SK-N-SH treated with all-trans-retinoic acid at 6 μM for 48 hours (cell line): ENCODE data around the gene OR5W2.
"Not testable (repeated sequence)": the region's sequence is repeated elsewhere in the genome, so short reads cannot be mapped to it uniquely, and the experiment has no call there.

ENCODE experiments used
- ATAC-seq: fragments of 200-7000 bp; cut with Tn5 transposase; 3 replicates; pipeline ENCODE4 v1.9.1; 2020; ENCODE audit warnings: mild to moderate bottlenecking, moderate library complexity
- ZFP3 ChIP-seq: fragments of 250-450 bp; sonication (Bioruptor Pico); IDR thresholded peaks from 2 replicates; pipeline ENCODE4 v1.5.0; 2020; ENCODE audit warnings: mild to moderate bottlenecking, moderate library complexity
- ZFP30 ChIP-seq: fragments of 450-650 bp; formaldehyde crosslinking; IDR thresholded peaks from 2 replicates; pipeline ENCODE4 v1.5.0; 2022; ENCODE audit warnings: mild to moderate bottlenecking, moderate library complexity
- TF ChIP-seq, protein P1 (sequence below): fragments of 250-450 bp; sonication (Bioruptor Pico); IDR thresholded peaks from 2 replicates; pipeline ENCODE4 v1.8.0; 2020; ENCODE audit warnings: mild to moderate bottlenecking, moderate library complexity, borderline replicate concordance
- TF ChIP-seq, protein P2 (sequence below): fragments of 250-450 bp; sonication (Bioruptor Pico); IDR thresholded peaks from 2 replicates; pipeline ENCODE4 v1.8.0; 2021; ENCODE audit warnings: low read depth, mild to moderate bottlenecking, moderate library complexity, borderline replicate concordance

The OR5W2 gene

DNA sequence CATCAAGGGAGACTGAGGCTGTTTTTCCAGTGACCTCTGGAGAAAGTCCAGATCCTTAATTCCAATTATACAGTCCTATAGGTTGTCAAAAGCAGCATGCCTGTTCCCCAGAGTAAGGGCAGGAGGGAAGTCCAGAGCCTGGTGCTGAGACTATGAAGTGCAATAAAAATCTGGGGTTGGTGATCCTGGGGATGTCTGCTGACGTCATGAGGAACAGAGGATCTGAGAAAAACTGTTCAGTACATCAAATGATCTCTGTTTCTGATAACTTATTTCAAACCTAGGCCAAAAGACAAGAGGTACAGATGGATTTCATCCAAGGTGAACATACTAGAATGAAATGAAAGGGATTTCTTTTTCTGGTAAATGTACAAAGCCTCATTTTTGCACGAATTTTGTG lies 12.1 kb downstream of the OR5W2 start:
- no peak for TF ChIP-seq ZFP30 (CRISPR knock-in tag)
- no peak for ATAC-seq

DNA sequence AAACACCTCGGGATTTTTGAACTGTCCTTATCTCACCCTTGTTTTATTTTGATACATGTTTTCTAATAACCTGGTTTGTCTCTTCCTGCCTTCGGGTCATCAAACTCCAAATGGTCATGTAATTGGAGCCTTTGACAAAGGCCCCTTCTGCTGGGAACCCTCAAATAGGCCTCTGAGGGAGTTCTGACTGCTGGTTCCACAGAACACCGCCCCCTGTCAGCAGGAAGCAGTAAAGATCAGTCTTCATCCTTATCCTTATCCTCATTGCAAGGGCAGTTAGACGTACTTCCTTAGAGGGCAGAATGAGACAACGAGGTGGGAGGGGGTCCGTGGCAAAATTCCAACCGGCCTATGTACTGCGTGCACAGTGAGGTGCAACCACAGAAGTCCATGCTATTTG lies 19.2 kb downstream of the OR5W2 start:
- no peak; the same call in 2 of the 3 replicates for ATAC-seq
- TF ChIP-seq, protein P1, sequence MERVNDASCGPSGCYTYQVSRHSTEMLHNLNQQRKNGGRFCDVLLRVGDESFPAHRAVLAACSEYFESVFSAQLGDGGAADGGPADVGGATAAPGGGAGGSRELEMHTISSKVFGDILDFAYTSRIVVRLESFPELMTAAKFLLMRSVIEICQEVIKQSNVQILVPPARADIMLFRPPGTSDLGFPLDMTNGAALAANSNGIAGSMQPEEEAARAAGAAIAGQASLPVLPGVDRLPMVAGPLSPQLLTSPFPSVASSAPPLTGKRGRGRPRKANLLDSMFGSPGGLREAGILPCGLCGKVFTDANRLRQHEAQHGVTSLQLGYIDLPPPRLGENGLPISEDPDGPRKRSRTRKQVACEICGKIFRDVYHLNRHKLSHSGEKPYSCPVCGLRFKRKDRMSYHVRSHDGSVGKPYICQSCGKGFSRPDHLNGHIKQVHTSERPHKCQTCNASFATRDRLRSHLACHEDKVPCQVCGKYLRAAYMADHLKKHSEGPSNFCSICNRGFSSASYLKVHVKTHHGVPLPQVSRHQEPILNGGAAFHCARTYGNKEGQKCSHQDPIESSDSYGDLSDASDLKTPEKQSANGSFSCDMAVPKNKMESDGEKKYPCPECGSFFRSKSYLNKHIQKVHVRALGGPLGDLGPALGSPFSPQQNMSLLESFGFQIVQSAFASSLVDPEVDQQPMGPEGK (CRISPR knock-in tag): no peak
- TF ChIP-seq ZFP3 (CRISPR knock-in tag): no peak
- TF ChIP-seq, protein P2, sequence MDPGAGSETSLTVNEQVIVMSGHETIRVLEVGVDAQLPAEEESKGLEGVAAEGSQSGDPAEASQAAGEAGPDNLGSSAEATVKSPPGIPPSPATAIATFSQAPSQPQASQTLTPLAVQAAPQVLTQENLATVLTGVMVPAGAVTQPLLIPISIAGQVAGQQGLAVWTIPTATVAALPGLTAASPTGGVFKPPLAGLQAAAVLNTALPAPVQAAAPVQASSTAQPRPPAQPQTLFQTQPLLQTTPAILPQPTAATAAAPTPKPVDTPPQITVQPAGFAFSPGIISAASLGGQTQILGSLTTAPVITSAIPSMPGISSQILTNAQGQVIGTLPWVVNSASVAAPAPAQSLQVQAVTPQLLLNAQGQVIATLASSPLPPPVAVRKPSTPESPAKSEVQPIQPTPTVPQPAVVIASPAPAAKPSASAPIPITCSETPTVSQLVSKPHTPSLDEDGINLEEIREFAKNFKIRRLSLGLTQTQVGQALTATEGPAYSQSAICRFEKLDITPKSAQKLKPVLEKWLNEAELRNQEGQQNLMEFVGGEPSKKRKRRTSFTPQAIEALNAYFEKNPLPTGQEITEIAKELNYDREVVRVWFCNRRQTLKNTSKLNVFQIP (CRISPR knock-in tag): no peak

DNA sequence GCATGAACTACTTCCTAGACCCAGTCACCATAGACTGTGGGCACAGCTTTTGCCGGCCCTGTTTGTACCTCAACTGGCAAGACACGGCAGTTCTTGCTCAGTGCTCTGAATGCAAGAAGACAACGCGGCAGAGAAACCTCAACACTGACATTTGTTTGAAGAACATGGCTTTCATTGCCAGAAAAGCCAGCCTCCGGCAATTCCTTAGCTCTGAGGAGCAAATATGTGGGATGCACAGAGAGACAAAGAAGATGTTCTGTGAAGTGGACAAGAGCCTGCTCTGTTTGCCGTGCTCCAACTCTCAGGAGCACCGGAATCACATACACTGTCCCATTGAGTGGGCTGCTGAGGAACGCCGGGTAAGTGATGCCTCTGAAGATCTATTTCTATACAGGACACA lies 28.9 kb downstream of the OR5W2 start:
- ATAC-seq: not testable (repeated sequence)

DNA sequence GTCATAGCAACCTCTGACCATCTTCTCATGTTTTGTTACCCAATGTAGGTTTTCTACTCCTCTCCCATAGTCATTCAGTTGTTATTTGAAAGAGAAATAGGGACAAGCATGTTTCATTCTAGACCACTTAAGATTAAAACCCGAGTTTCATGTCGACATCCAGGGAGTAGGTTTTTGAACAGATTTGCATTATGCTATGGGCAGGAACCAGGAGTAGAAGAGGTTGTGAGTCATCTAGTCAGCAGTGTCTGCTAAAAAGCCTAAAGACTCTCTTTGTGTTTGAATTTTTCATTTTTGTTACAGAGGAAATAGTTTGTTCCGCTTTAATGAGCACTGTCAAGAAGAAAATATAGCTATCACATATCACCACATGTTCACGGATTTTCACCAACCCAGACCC lies 29.4 kb downstream of the OR5W2 start:
- ATAC-seq: not testable (repeated sequence)

DNA sequence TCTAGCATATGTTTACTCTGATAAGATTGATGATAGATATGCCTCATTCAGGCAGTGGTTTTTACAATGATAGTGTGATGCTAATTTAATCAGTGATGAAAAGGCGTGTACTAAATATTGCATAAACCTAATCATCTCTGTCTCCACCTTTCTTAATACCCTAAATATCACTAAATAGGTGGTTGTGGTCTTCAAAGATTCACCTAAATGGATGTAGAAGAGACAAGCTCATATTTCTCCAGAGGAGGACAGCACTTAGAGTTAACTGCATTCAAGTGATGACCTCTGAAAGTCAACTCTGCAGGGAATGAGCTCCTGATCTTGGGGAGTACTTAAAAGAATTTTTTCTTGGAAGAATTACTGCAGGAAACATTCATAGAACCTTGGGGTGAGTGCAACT lies 31.4 kb downstream of the OR5W2 start, which contains the start of gene TRIM51:
TSS of gene TRIM51 (plus strand) at position 301 of the 400 bp plus-strand sequence. CDS start 2,132 bp downstream, outside the sequence.
- ATAC-seq: not testable (repeated sequence)

DNA sequence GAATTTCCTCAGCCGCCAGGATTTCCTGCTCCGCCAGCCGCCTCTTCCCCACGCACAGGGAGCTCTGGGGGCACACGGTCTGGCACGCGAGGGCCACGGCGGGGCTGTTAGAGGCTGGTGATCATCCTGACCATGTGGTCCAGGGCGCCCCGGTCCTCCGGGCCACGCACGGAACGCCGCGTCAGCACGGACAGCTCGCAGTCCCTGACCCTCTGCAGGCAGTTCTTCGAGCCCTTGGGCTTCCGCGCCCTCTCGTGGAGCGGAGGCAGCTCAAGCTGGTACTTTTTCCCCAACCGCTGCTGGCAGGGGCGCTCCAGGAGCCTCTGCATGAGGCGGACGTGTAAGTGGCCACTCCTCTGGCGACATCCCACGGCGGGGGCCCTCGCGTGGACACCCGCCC lies 41.2 kb downstream of the OR5W2 start:
- not testable (repeated sequence) for ATAC-seq

DNA sequence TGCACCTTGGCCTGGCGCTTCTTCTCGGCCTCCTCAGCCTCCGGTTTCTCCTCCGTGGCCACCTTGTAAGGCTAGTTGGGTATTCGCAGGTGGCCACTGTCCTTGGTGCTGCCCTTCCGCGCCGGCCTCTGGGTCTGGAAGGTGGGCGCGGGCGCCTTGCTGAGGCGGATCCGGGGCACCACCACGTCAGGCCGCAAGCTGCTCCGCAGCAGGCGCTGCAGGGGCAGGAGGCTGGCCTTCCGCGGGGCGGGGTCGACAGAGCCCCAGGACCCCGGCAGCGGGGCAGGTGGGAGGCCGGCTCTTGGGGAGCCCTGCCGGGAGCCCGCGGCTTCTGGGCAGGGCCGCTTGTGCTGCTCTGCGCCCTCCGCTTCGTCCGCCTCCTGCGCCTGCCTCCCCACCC lies 41.7 kb downstream of the OR5W2 start:
- ATAC-seq: not testable (repeated sequence)

DNA sequence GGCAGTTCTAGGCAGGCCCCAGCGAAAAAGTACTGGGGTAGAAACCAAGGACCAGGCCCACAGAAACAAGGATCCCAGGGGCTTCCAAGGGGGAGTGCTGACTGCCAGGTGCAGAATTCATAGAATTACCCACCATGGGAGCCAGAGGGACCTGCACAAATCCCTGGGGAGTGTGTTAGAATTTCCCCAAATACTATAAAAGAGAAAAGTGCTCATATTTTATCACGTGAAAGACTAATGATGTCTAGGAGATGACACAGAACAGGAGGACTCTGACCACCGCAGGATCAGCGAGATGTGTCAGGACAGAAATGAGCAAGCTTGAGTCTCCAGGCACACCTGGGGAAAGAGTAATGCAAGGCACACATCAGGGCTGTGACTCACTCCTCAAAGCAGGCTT lies 47.0 kb downstream of the OR5W2 start:
- ATAC-seq: not testable (repeated sequence)
